Camera-type eye (tissue), 1 donor: ENCODE data around the gene STX7. TPM values are rescaled to one million over a fixed set of nuclear protein-coding genes. Genes with fewer than 3 reads are reported as not detected.

Experiments
- total RNA-seq: library from RNA; depleted of rRNA; stranded (reverse); fragments of >200 nt; gene quantifications from one replicate; pipeline ENCODE4 v1.2.3, GENCODE V29; 2014

Gene STX7
- total RNA-seq = 57.7 TPM

DNA sequence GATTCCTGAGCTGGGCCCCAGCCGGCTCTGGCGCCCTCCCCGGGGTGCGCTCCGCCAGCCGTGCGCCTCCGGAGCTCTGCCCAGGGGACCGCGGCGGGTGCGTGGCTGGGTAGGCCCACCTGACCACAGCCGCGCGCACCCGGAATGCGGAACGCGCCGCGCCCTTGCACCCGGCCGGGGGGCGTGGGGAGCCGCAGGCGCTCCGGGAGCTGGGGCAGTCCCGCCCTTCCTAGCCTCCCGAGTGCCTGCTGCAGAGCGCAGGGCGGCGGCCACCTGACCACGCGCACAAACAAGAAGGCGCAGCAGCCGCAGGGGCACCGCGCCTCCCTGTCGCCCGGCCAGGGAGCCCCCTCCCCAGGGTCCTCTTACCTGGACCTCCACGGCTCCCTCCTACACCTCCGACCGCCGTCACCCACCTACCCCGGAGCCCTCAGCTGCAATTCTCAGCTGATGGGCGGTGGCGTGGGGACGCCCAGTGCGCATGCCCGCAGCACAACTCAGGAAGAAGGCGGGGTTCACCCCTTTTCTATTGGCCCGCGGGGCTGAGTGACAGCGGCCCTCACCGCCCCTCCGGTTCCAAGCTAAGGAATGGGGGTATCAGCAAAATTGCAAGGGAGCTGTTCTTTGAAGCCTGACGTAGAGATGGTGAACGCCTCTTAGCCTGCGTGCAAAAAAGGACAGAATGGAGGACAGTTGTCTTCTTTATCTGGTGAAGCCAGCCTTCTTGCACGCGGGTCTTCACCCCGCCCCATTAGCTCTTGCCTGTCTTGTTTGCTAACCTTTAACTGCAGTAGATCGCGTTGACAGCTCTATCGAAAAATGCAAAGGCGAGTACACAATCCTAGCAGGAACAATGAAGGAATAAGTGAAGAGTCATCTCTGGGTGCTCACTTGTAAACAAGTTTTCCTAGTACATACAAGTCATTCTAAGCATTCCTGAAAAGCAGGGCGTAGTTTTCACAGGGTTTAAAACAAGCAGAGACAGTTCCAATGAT is at the start of gene STX7:
Gene STX7, minus strand, starts transcription at position 479 of the 995 bp plus-strand sequence. CDS start 9,586 bp downstream, outside the sequence.

GRCh38 chr6:132552372-132552771 is 39.5 kb upstream of the STX7 start, which contains the start of gene TAAR8:
TAAR8 (plus strand) TSS chr6:132552672; CDS start chr6:132552693, 21 bp downstream.

DNA sequence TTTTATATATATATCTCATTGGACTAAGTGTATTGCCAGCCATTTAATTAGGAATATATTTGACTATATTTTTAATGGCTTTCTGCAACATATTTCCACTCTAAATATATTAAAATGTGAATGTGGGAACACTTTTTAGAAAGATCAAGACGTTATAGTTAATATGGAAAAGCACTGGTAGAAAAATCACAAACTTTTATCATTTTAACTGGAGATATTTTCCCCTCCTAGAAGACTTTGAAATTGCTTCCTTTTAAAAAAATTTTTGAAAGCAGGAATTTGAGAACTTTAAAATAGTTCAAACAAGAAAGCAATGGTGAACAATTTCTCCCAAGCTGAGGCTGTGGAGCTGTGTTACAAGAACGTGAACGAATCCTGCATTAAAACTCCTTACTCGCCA is 25.1 kb upstream of the STX7 start, which contains the start of gene TAAR9:
Gene TAAR9, plus strand, starts transcription at position 301 of the 400 bp plus-strand sequence. Its CDS starts 13 bp downstream, at position 314.

DNA sequence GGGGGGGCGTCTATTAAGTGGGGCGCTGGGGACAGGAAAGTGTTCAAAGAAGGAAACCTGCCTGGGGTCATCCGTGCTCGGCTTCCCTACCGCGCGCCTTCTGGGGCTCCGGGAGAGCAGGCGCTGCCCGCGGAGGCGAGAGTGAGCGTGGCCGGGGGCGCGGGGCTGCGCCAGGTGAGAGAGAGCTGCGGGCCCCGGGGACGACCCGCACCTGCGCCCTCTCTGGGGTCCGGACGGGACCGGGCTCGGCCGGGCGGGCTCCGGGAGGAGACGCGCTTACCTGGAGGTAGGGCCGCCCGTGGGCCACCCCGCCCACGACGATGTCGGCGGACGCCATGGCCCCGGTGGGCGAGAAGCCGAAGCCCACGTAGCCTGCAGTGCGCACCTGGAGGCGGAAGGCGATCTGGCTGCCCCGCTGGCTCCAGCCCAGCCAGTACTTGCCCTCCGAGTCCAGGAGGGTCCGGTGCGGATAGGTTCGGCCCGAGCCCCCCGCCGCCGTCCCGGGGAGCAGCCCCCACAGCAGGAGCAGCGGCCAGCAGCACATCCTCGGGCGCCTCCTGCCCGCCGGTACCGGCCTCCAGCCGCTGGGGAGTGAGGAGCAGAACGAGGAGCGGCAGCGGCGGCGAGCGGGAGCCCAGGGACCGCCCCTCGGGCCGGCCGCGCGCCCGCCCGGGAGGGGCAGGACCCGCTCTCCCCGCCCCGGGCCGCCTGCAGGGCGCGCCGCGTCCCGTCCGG is 111.9 kb downstream of the STX7 start, which contains the start of gene MOXD1:
Gene MOXD1, minus strand, starts transcription at position 593 of the 735 bp plus-strand sequence. Its CDS starts 49 bp downstream, at position 544.

Other genes with a start within 250 kb of the STX7 start
- 16.7 TPM for gene MOXD1, start 111.6 kb downstream of the STX7 start, total RNA-seq
- not detected for gene TAAR9, start 25.2 kb upstream of the STX7 start, total RNA-seq
- gene TAAR8, start 39.6 kb upstream of the STX7 start, total RNA-seq = not detected
- not detected for gene TAAR6, start 57.2 kb upstream of the STX7 start, total RNA-seq
- gene TAAR5, start 76.6 kb upstream of the STX7 start, total RNA-seq = not detected
- not detected for gene TAAR2, start 111.2 kb upstream of the STX7 start, total RNA-seq
- gene TAAR1, start 146.1 kb upstream of the STX7 start, total RNA-seq = not detected
- gene VNN1, start 200.9 kb upstream of the STX7 start, total RNA-seq = 0.82 TPM
- gene VNN2, start 244.8 kb upstream of the STX7 start, total RNA-seq = 9.0 TPM